Effector memory CD8-positive, alpha-beta T cell (primary cell): ENCODE measurements around the gene AKR7A2.

ENCODE experiments used
- ATAC-seq: fragments of 150-1000 bp; cut with Tn5 transposase; replicated peaks from 2 replicates; pipeline ENCODE4 v1.10.0; 2021; ENCODE audit warnings: mild to moderate bottlenecking, moderate library complexity
- DNase-seq, 3 experiments: peaks; one replicate each; pipeline ENCODE4 v3.0.0; 2021
- H3K27ac Mint-ChIP-seq, 2 donors: one replicate each; pipeline ENCODE4 v1.8.0; 2022; ENCODE audit warnings: mild to moderate bottlenecking in 2 of 2, mixed read lengths in 2 of 2, moderate library complexity in 2 of 2
- H3K27me3 Mint-ChIP-seq, 2 donors: one replicate each; pipeline ENCODE4 v1.8.0; 2022; ENCODE audit warnings: mixed read lengths in 2 of 2
- H3K36me3 Mint-ChIP-seq: one replicate; pipeline ENCODE4 v1.8.0; 2022; ENCODE audit warnings: mild to moderate bottlenecking, moderate library complexity, mixed read lengths; ENCODE audit not compliant: insufficient read depth
- H3K4me1 Mint-ChIP-seq, 2 donors: one replicate each; pipeline ENCODE4 v1.8.0; 2022; ENCODE audit warnings: low read depth in 2 of 2, mixed read lengths in 2 of 2
- H3K4me3 Mint-ChIP-seq, 2 donors: one replicate each; pipeline ENCODE4 v1.8.0; 2022; ENCODE audit warnings: mild to moderate bottlenecking in 2 of 2, mixed read lengths in 2 of 2, moderate library complexity in 2 of 2
- H3K9me3 Mint-ChIP-seq, 2 donors: one replicate each; pipeline ENCODE4 v1.8.0; 2022; ENCODE audit warnings: mixed read lengths in 2 of 2

AKR7A2 gene

GRCh38 chr1:19326748-19327065, 14.8 kb upstream of the AKR7A2 start:
- ATAC-seq (no peak), DNase-seq (no peak)
- Mint-ChIP-seq H3K36me3 (peaks cover 66% of the 10 kb centered on the region), H3K4me1 (peaks cover 4% of the 10 kb centered on the region in 2 donors), H3K27ac (peak overlapping the region; percentile 53 to 56), H3K4me3 (no peak overlapping the region), H3K27me3 (no peaks in the 10 kb centered on the region), H3K9me3 (no peaks in the 10 kb centered on the region)

GRCh38 chr1:19325958-19326747, 14.2 kb upstream of the AKR7A2 start:
- Mint-ChIP-seq H3K27ac (peak overlapping the region; percentile 53 to 56), H3K4me3 (peak overlapping the region in 1 of 2 donors; percentile 6), H3K27me3 (no peaks in the 10 kb centered on the region), H3K36me3 (peaks cover 66% of the 10 kb centered on the region), H3K9me3 (no peaks in the 10 kb centered on the region), H3K4me1 (peaks cover 4% of the 10 kb centered on the region in 2 donors)
- DNase-seq (no peak), ATAC-seq (no peak)

DNA sequence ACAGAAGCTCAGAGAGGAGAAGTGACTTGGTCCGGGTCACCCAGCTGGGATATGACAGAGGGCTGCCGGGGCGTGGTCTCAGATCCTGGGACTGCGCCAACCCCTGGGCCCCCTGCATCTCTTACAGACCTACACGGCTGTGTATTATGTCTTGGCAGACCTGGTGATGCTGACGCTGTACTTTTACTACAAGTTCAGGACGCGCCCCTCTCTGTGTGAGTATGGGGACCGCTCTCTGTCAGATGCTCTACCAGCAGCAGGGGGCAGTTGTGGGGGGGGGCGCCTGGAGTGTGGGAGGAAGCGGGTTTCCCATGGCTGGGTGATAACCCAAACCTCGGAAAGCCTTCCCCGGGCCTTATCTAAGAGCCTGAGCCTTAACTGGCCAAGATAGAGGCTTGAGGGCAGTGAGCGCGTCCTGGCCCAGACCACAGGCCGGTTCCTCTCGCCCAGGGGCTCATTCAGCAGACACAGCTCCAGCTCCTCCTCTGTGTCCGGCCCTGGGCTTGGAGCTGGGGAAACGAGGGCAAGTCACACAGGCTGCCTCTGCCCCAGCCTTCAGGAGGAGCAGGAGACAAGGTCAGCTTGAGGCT, 13.5 kb upstream of the AKR7A2 start:
- DNase-seq (no peak), ATAC-seq (no peak)
- Mint-ChIP-seq H3K4me3 (no peak overlapping the region), H3K27me3 (no peaks in the 10 kb centered on the region), H3K27ac (no peak overlapping the region), H3K4me1 (peaks cover 4% of the 10 kb centered on the region in 2 donors), H3K9me3 (no peaks in the 10 kb centered on the region), H3K36me3 (peaks cover 70% of the 10 kb centered on the region)

DNA sequence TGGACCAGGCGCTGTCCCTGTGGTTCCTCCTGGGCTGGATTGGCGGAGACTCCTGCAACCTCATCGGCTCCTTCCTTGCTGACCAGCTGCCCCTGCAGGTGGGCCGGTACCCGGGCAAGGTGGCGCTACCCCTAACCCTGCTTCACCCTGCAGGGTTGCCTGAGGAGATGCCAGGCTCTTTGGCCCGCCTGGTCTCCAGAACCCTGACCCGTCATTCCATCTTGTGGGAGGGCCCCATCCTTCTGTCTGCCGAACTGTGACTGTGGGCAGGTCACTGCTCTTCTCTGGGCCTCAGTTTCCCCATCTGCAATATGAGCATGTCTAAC, 12.7 kb upstream of the AKR7A2 start:
- Mint-ChIP-seq H3K27ac (peak overlapping the region in 1 of 2 donors; percentile 80), H3K4me3 (no peak overlapping the region), H3K36me3 (peaks cover 70% of the 10 kb centered on the region), H3K4me1 (peaks cover 4% of the 10 kb centered on the region in 2 donors), H3K27me3 (no peaks in the 10 kb centered on the region), H3K9me3 (no peaks in the 10 kb centered on the region)
- no peak for ATAC-seq
- no peak for DNase-seq

DNA sequence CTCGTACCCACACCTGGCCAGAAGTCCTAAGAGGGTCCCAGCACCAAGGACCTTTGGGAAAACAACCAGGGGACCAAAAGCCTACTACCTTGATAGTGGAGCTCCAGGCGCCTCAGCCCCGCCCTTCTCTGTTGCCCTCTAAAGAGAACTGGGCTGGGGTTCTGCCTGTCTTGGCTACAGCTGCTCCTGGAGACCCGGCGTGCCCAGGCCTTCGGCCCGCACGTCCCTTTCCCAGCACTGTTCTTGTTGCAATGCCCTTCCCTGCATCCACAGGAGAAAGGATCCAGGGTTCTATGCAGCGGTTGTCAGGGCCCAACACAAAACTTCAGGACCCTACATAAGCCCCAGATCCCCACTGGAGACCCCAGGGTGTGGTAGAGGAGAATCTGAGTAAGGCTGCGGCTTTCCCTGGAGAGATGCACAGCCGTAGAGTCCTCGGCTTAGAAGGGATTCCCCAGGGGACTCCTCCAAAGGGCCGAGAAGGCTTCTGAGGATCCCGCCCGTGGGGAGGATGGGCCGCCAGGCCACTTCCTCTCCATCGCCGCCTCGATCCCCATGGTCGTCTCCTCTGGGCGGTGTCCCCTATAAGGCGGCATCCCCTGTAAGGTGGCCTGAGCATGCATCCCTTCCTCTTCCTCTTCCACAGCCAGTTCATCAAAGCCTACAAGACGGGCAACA, 12.2 kb upstream of the AKR7A2 start:
- Mint-ChIP-seq H3K4me1 (peaks cover 4% of the 10 kb centered on the region in 2 donors), H3K4me3 (no peak overlapping the region), H3K27ac (peak overlapping the region in 1 of 2 donors; percentile 80), H3K9me3 (no peaks in the 10 kb centered on the region), H3K36me3 (peaks cover 70% of the 10 kb centered on the region), H3K27me3 (no peaks in the 10 kb centered on the region)
- ATAC-seq (no peak), DNase-seq (no peak)

DNA sequence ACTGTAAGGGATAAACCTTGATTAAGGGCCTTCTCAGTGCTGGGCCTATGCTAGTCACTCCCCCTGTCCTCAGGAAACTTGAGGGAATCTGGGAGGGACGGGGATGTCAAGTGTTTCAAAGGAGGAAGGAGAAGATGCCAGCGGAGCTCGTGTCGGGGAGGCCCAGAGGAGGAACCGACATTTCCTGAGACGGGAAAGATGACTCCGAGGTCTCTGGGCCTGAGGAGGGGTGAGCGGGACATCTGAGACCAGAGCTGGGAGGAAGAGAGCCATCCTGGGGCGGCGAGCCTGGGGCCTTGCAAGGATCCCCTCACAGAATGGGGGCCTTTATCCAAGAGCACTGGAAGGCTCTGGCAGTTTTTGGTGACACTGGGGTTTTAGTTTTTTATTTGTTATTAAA, 10.5 kb upstream of the AKR7A2 start:
- Mint-ChIP-seq H3K4me1 (peaks cover 4% of the 10 kb centered on the region in 2 donors), H3K9me3 (no peaks in the 10 kb centered on the region), H3K4me3 (no peak overlapping the region), H3K27ac (peak overlapping the region in 1 of 2 donors; percentile 87), H3K36me3 (peaks cover 66% of the 10 kb centered on the region), H3K27me3 (no peaks in the 10 kb centered on the region)
- ATAC-seq (no peak), DNase-seq (no peak)

DNA sequence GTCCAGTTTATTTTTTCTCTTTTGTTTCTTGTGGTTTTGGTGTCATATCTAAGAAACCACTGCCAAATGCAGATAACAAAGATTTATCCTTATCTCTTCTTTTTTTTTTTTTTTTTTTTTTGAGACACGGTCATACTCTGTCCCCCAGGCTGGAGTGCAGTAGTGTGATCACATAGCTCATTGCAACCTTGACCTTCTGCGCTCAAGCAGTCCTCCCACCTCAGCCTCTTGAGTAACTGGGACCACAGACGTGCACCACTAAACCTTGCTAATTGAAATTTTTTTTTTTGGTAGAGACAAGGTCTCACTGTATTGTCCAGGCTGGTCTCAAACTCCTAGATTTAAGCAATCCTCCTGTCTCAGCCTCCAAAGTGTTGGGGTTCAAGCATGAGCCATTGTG, 9.1 kb upstream of the AKR7A2 start:
- no peak for ATAC-seq
- no peaks in the 10 kb centered on the region for H3K9me3 Mint-ChIP-seq
- H3K36me3 Mint-ChIP-seq: peaks cover 69% of the 10 kb centered on the region
- peak overlapping the region in 1 of 2 donors; percentile 5 for H3K27ac Mint-ChIP-seq
- H3K4me3 Mint-ChIP-seq: no peak overlapping the region
- H3K4me1 Mint-ChIP-seq: peaks cover 9 to 12% of the 10 kb centered on the region in 2 donors
- no peak for DNase-seq
- H3K27me3 Mint-ChIP-seq: no peaks in the 10 kb centered on the region

- Mint-ChIP-seq H3K36me3 (peaks cover 59% of the 10 kb centered on the region), H3K27ac (no peak overlapping the region), H3K27me3 (no peaks in the 10 kb centered on the region), H3K4me1 (peaks cover 15 to 18% of the 10 kb centered on the region in 2 donors), H3K4me3 (no peak overlapping the region), H3K9me3 (no peaks in the 10 kb centered on the region)
- DNase-seq (no peak), ATAC-seq (no peak)
Measured at GRCh38 chr1:19319196-19319595, 7.3 kb upstream of the AKR7A2 start.

GRCh38 chr1:19317126-19317910, 5.4 kb upstream of the AKR7A2 start:
- Mint-ChIP-seq H3K27ac (peak overlapping the region; percentile 32 to 81), H3K4me3 (no peak overlapping the region), H3K4me1 (peaks cover 19 to 28% of the 10 kb centered on the region in 2 donors), H3K9me3 (no peaks in the 10 kb centered on the region), H3K36me3 (peaks cover 59% of the 10 kb centered on the region), H3K27me3 (no peaks in the 10 kb centered on the region)
- DNase-seq (no peak), ATAC-seq (no peak)

- H3K27me3 Mint-ChIP-seq: no peaks in the 10 kb centered on the region
- DNase-seq (no peak), ATAC-seq (no peak)
- peak overlapping the region in 1 of 2 donors; percentile 23 for H3K4me3 Mint-ChIP-seq
- peak overlapping the region; percentile 46 to 81 for H3K27ac Mint-ChIP-seq
- H3K4me1 Mint-ChIP-seq: peaks cover 23 to 35% of the 10 kb centered on the region in 2 donors
- peaks cover 47% of the 10 kb centered on the region for H3K36me3 Mint-ChIP-seq
- no peaks in the 10 kb centered on the region for H3K9me3 Mint-ChIP-seq
Measured at GRCh38 chr1:19315378-19316198, 3.6 kb upstream of the AKR7A2 start.

DNA sequence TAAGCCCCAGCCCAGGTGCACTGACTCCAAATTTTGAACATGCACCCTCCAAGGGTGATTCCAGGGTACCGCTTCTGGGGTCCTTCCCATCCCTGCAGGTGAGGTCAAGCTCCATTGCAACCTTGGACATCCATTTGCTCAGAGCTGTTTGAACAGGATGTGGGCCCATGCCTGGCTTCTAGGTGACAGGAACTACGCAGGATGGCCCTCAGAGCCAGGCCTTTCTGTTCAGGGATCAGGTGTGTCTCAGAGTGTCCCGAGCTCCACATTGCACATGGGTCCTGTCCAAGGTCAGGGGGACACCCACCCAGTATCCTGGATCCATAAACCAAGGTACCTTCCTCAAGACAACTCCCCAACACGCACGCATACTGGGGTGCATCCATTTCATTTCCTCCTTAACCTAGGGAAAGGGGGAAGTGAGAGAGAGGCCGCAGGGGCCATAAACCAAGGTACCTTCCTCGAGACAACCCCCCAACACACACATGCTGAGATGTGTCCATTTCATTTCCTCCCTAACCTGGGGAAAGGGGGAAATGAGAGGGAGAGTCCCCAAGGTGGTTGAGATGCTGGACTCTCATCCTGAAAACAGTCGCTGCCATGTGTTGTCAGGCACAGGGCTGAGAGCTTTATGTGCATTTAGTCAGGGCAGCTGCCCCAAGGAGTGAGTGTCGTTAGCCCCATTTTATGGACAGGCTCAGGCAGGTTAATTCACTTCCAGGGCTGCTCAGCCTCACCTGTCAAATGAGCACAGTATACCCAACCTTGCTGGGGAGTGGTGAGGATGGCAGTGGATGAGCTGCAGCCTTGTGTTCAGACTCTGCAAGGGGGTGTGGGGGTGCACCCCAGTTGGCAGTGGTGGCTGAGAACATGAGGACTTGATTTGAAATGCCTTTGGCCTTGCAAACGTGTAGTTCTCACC, 2.3 kb upstream of the AKR7A2 start:
- Mint-ChIP-seq H3K9me3 (no peaks in the 10 kb centered on the region), H3K36me3 (peaks cover 45% of the 10 kb centered on the region), H3K27ac (peak overlapping the region; percentile 46 to 56), H3K4me1 (peaks cover 23 to 38% of the 10 kb centered on the region in 2 donors), H3K27me3 (no peaks in the 10 kb centered on the region), H3K4me3 (peak overlapping the region in 1 of 2 donors; percentile 86)
- no peak for ATAC-seq
- DNase-seq: no peak

DNA sequence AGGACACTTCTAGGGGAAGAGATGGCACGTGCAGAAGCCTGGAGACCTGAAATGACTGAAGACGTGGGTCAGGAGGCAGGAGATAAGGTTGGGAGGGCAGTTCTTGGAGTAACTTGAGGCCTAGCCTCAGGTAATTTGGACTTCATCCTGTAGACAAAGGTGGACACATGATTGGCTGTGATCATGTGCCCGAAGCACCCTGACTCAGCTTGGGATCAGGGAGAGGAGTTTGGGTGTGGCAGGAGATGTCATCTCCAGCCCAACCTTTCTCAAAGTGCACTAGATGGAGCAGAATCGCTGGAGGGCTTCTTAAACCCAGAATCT, 1.7 kb upstream of the AKR7A2 start:
- Mint-ChIP-seq H3K9me3 (no peaks in the 10 kb centered on the region), H3K4me3 (peak overlapping the region; percentile 86 to 90), H3K27me3 (no peaks in the 10 kb centered on the region), H3K4me1 (peaks cover 29 to 44% of the 10 kb centered on the region in 2 donors), H3K27ac (peak overlapping the region; percentile 5 to 56), H3K36me3 (peaks cover 44% of the 10 kb centered on the region)
- no peak for DNase-seq
- ATAC-seq: no peak
